ENCODE measurements around the gene ERICH4.

Gene ERICH4, protein sequence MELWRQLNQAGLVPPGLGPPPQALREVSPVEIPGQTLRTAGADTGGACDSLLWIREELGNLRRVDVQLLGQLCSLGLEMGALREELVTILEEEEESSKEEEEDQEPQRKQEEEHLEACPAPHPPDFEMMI

DNA sequence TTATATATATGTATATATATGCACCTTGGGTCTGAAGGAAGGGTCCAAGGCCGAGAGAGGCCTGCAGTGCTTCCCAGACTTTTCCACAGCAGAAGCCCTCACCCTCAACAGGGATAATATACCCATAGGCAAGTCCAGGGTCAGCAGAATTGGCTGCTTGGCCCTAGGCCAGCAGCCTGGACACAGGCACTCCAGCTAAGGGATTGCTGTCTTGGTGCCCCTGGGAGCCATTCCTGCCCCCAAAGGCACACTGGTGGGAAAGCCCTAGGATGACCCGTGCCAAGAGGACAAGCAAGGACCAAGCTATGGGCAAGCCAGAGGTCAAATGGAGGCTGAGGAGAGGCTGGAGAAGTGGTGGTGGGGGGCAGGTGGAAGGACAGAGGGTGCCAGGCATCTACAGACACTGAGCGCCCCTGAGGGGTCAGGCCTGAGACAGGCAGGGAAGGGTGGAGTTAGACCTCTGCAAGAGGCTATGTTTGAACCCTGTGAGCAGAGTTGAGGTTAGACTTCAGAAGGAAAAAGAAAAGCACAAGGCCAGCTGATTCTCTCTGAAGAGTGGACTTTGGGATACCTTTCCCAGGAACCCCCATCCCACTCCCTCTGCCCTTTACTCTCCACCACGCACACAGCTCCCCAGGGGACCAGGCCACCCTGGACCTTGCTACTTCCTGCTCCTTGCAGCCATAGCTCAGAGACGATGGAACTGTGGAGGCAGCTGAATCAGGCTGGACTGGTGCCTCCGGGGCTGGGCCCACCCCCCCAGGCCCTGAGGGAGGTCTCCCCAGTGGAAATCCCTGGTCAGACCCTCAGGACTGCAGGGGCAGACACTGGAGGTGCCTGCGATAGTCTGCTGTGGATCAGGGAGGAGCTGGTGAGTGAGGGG is at the start of gene ERICH4:
TSS of gene ERICH4 (plus strand) at position 684 of the 883 bp plus-strand sequence. CDS start at position 698, 14 bp downstream.
- Histone ChIP-seq H3K4me2 (peak within 1 kb of the TSS in 7 of 11 experiments; percentile 28 to 66 (median 49); a peak in 14 of 22 replicates), H3K36me3 (peaks cover 5 to 7% (median 6%) of the 10 kb centered on the region in 11 experiments; a peak in 19 of 22 replicates), H3K9me3 (replicated peaks in 1 of 11) (no peaks in the 10 kb centered on the region), H3K4me1 (peaks cover 22 to 41% (median 33%) of the 10 kb centered on the region in 10 experiments), H3K27me3 (no peaks in the 10 kb centered on the region), H3K4me3 (no peak within 1 kb of the TSS), H3K27ac (peak within 1 kb of the TSS in 6 of 11 experiments; percentile 2 to 55 (median 42); a peak in 9 of 22 replicates), H3K9ac (peak within 1 kb of the TSS in 2 of 11 experiments; percentile 33 to 47; a peak in 2 of 22 replicates), H4K20me1 (no peaks in the 10 kb centered on the region)
- no peak for TF ChIP-seq Cebpa-rat (IDR thresholded peaks at IDR 0.05)

DNA sequence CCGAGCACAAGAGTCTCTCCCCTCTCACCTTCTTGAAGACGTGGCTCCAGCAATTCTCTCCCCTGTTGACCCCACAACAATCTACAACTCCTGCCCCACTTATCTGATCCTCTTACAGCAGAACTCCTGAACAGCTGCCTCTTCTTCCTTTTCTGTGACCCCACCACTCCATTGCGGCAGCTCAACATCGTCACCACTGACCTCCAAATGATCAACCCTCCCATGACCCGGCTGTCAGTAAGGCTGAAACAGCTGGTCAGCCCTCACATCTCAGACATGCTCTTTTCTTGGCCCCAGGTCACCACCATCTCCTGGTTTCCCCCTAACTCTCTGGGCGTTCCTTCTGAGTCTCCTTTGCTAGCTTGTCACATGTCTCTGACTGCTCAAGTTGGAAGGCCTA is 47.6 kb upstream of the ERICH4 start:
- Histone ChIP-seq H3K9ac (peak overlapping the region; percentile 31 to 97 (median 94); a peak in 19 of 22 replicates), H3K27me3 (no peaks in the 10 kb centered on the region), H3K9me3 (replicated peaks in 1 of 11) (no peaks in the 10 kb centered on the region), H3K36me3 (peaks cover 18 to 50% (median 35%) of the 10 kb centered on the region in 11 experiments), H3K4me3 (peak overlapping the region in 7 of 10 experiments; percentile 3 to 91 (median 86); a peak in 7 of 20 replicates), H3K4me2 (peak overlapping the region; percentile 80 to 98 (median 95)), H4K20me1 (peaks cover 0 to 46% (median 9%) of the 10 kb centered on the region in 11 experiments; a peak in 9 of 22 replicates), H3K4me1 (peaks cover 43 to 55% (median 50%) of the 10 kb centered on the region in 10 experiments), H3K27ac (peak overlapping the region in 9 of 11 experiments; percentile 5 to 96 (median 33); a peak in 12 of 22 replicates)
- TF ChIP-seq Cebpa-rat (IDR thresholded peaks at IDR 0.05) = no peak

DNA sequence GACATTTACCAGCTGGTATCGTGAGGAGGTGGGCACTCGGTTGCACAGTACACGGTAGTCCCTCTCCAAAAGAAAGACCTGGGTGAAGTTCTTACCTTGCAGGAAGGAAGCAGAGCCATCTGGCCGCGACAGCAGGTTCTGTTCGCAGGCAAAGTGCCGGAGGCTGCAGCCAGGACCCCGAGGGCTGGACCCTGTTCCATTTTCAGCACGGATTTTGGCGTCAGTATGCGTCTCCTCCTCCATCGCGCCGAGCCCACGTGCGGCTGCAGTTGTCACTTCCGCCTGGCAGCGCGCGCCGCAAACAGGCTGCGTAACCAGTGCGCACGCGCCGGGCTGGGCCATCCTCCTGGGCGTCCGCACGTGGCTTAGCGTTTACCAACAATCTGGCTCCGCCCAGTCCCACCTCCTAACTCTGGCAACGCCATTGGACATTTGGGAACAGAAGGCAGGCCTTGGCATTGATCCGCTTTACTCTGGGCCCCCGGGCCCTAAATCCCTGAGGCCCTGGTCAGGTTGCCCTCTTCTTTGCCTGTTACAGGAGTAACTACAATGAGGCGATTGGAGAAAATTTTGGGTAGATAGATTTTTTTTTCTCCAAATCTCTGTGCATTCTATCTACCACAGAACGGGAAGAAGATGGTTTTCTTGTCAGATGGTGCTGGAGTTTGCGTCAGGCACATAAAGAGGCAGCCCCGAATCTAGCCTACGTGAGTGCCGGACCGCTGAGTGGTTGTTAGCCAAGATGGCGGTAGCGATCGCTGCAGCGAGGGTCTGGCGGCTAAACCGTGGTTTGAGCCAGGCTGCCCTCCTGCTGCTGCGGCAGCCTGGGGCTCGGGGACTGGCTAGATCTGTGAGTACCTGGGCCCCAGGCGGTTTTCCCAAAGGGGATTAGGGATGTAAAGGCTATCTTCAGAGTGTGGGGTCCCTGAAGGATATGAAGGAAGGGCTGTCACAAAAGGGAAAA is 45.6 kb upstream of the ERICH4 start, which contains the start of the genes BCKDHA and EXOSC5:
TSS of gene BCKDHA (plus strand) at position 733 of the 964 bp plus-strand sequence. CDS start at position 743, 10 bp downstream.
TSS of gene EXOSC5 (minus strand) at position 274 of the 964 bp plus-strand sequence. CDS start at position 243, 31 bp downstream.
- no peaks in the 10 kb centered on the region for H3K9me3 ChIP-seq (replicated peaks in 1 of 11)
- H3K27ac ChIP-seq = peak within 1 kb of the TSS; percentile 93 to 98 (median 96)
- H4K20me1 ChIP-seq = peaks cover 0 to 33% (median 9%) of the 10 kb centered on the region in 11 experiments; a peak in 10 of 22 replicates
- H3K4me2 ChIP-seq = peak within 1 kb of the TSS; percentile 80 to 98 (median 95)
- H3K4me1 ChIP-seq = peaks cover 43 to 73% (median 54%) of the 10 kb centered on the region in 10 experiments
- TF ChIP-seq Cebpa-rat (IDR thresholded peaks at IDR 0.05) = no peak
- peaks cover 7 to 39% (median 21%) of the 10 kb centered on the region in 11 experiments; a peak in 18 of 22 replicates for H3K36me3 ChIP-seq
- no peaks in the 10 kb centered on the region for H3K27me3 ChIP-seq
- peak within 1 kb of the TSS; percentile 86 to 97 (median 96) for H3K9ac ChIP-seq
- H3K4me3 ChIP-seq = peak within 1 kb of the TSS; percentile 74 to 95 (median 91)

DNA sequence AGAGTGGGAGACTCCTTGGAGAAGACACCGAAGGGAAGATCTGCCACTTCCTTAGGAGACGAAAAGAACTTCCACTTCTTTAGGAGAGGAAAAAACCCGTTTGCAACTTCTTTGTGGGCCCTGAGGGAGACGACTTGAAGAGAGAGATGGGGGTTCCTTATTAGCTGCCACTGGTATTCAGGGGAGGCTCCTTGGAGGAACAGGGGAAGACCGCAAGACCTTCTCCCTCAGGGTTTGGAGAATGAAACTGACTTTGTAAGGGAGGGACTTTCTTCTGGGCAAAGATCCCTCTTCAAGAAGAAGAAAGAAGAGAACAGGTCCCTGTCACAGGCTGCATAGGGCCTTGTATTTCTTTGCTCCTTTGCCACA is 44.9 kb upstream of the ERICH4 start:
- H3K4me3 ChIP-seq = peak overlapping the region; percentile 74 to 95 (median 91)
- H3K4me1 ChIP-seq = peaks cover 44 to 76% (median 58%) of the 10 kb centered on the region in 10 experiments
- no peak for TF ChIP-seq Cebpa-rat (IDR thresholded peaks at IDR 0.05)
- H3K4me2 ChIP-seq = peak overlapping the region; percentile 80 to 98 (median 89)
- peak overlapping the region; percentile 86 to 97 (median 96) for H3K9ac ChIP-seq
- H3K27ac ChIP-seq = peak overlapping the region; percentile 93 to 98 (median 96)
- peaks cover 0 to 28% (median 3%) of the 10 kb centered on the region in 11 experiments; a peak in 9 of 22 replicates for H4K20me1 ChIP-seq
- H3K27me3 ChIP-seq = no peaks in the 10 kb centered on the region
- H3K36me3 ChIP-seq = peaks cover 10 to 39% (median 16%) of the 10 kb centered on the region in 11 experiments; a peak in 18 of 22 replicates
- H3K9me3 ChIP-seq (replicated peaks in 1 of 11) = no peaks in the 10 kb centered on the region

DNA sequence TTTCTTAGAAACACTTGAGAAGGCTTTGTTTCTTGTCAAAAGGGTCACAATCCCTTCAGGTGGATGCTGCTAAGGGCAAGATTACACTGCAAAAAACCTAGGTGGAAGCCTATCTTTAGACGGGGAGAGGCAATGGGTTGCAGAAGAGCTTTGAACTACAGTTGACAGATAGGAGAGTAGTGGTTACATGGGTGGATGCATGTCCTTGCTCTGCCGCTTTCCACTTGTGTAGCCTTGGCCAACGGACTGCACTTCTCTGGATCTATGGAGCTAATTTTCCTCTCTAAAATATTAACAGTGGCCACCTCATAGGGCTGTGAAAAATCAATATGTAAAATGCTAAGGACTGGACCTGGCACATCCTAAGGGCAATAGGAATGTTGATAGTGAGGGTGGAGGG is 44.4 kb upstream of the ERICH4 start:
- no peaks in the 10 kb centered on the region for H3K27me3 ChIP-seq
- peak overlapping the region; percentile 80 to 98 (median 89) for H3K4me2 ChIP-seq
- H3K27ac ChIP-seq = peak overlapping the region; percentile 93 to 98 (median 96); a peak in 21 of 22 replicates
- no peaks in the 10 kb centered on the region for H3K9me3 ChIP-seq (replicated peaks in 1 of 11)
- TF ChIP-seq Cebpa-rat (IDR thresholded peaks at IDR 0.05) = no peak
- peaks cover 0 to 22% (median 0%) of the 10 kb centered on the region in 11 experiments; a peak in 8 of 22 replicates for H4K20me1 ChIP-seq
- H3K9ac ChIP-seq = peak overlapping the region; percentile 86 to 97 (median 96)
- peaks cover 44 to 76% (median 58%) of the 10 kb centered on the region in 10 experiments for H3K4me1 ChIP-seq
- H3K4me3 ChIP-seq = peak overlapping the region; percentile 74 to 95 (median 91)
- H3K36me3 ChIP-seq = peaks cover 11 to 39% (median 20%) of the 10 kb centered on the region in 11 experiments; a peak in 16 of 22 replicates

- peaks cover 7 to 35% (median 20%) of the 10 kb centered on the region in 11 experiments; a peak in 14 of 22 replicates for H3K36me3 ChIP-seq
- peaks cover 43 to 76% (median 55%) of the 10 kb centered on the region in 10 experiments for H3K4me1 ChIP-seq
- no peaks in the 10 kb centered on the region for H3K27me3 ChIP-seq
- peak overlapping the region in 10 of 11 experiments; percentile 93 to 98 (median 96); a peak in 16 of 22 replicates for H3K27ac ChIP-seq
- peaks cover 0 to 17% (median 0%) of the 10 kb centered on the region in 11 experiments; a peak in 5 of 22 replicates for H4K20me1 ChIP-seq
- no peak for TF ChIP-seq Cebpa-rat (IDR thresholded peaks at IDR 0.05)
- peak overlapping the region; percentile 74 to 95 (median 91) for H3K4me3 ChIP-seq
- H3K9me3 ChIP-seq (replicated peaks in 1 of 11) = no peaks in the 10 kb centered on the region
- peak overlapping the region; percentile 86 to 97 (median 96) for H3K9ac ChIP-seq
- H3K4me2 ChIP-seq = peak overlapping the region; percentile 80 to 98 (median 89)
Observed at GRCh38 chr19:41399091-41399490, 43.9 kb upstream of the ERICH4 start.

- TF ChIP-seq Cebpa-rat (IDR thresholded peaks at IDR 0.05) = no peak
- Histone ChIP-seq H3K4me3 (peak overlapping the region in 4 of 10 experiments; percentile 85 to 95 (median 90); a peak in 5 of 20 replicates), H3K9me3 (replicated peaks in 1 of 11) (no peaks in the 10 kb centered on the region), H3K4me2 (peak overlapping the region; percentile 80 to 98 (median 89); a peak in 21 of 22 replicates), H3K4me1 (peaks cover 39 to 73% (median 51%) of the 10 kb centered on the region in 10 experiments), H4K20me1 (peaks cover 0 to 15% (median 0%) of the 10 kb centered on the region in 11 experiments; a peak in 5 of 22 replicates), H3K27ac (peak overlapping the region in 7 of 11 experiments; percentile 28 to 98 (median 95); a peak in 6 of 22 replicates), H3K27me3 (no peaks in the 10 kb centered on the region), H3K36me3 (peaks cover 6 to 31% (median 20%) of the 10 kb centered on the region in 11 experiments; a peak in 13 of 22 replicates), H3K9ac (peak overlapping the region; percentile 86 to 97 (median 96); a peak in 19 of 22 replicates)
Observed at GRCh38 chr19:41399525-41399924, 43.4 kb upstream of the ERICH4 start.
